ENCODE measurements around the gene ST8SIA4. TPM values are rescaled to one million over a fixed set of nuclear protein-coding genes. Genes with fewer than 3 reads are reported as not detected.

The ST8SIA4 gene
- total RNA-seq, 1 experiment from 2014 or later, result not detected

DNA sequence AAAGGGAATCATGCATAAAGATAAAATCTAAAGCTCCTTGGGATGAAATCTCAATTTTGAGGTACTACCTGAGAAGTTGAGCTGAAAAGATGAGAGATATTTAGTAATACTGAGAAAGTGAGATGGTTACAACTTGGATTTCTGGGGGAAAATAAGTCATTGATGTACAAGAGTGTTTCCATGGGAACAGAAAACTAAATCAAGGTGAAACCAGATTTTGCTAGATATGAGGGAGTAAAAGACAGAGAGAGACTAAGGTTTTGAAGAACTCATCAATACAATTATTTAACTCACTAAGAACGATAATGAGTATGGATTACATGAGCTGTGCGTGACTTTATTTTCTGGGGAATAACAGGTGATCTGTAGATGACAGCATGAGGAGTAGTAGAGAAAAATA is 10.2 kb upstream of the ST8SIA4 start:
- H2AFZ ChIP-seq (ENCODE audit: low read depth, low read length, poor library complexity, severe bottlenecking), result no peak overlapping the region
- no peak for ATAC-seq
- H3K9me3 ChIP-seq (ENCODE audit: control insufficient read depth in 1 of 2, insufficient read depth in 1 of 2, low read depth in 1 of 2, low read length in 2 of 2), result no peaks in the 10 kb centered on the region
- no peaks in the 10 kb centered on the region for H3K27me3 ChIP-seq (ENCODE audit: insufficient read depth, low read length)
- no peaks in the 10 kb centered on the region for H3K79me2 ChIP-seq (ENCODE audit: insufficient read depth, low read length)
- ChIA-PET POLR2A (no interaction called here), RAD21 (ENCODE audit: low non-redundant PET in 1 of 2, low total read pairs in 2 of 2, uncharacterized antibody in 2 of 2, unreplicated experiment in 2 of 2) (no interaction called here), CTCF (no interaction called here)
- intact Hi-C loops (cut with micrococcal nuclease), result no loop called here
- H4K20me1 ChIP-seq (ENCODE audit: insufficient read depth), result no peaks in the 10 kb centered on the region
- TF ChIP-seq CBX3 (IDR thresholded peaks at IDR 0.05; ENCODE audit: low read depth), result no peak
- no peak for TF ChIP-seq RAD21 (IDR thresholded peaks at IDR 0.05; ENCODE audit: low read depth)
- no peak for TF ChIP-seq SRF (IDR thresholded peaks at IDR 0.05; ENCODE audit: low read depth)
- TF ChIP-seq ZFX (IDR thresholded peaks at IDR 0.05), result no peak
- TF ChIP-seq EZH2 (IDR thresholded peaks at IDR 0.05), result no peak
- no peak for TF ChIP-seq EGR1 (IDR thresholded peaks at IDR 0.05; ENCODE audit: low read depth)
- no peak for TF ChIP-seq FOSL1 (IDR thresholded peaks at IDR 0.05; ENCODE audit: low read depth)
- TF ChIP-seq POLR2A (IDR thresholded peaks at IDR 0.05; ENCODE audit: borderline replicate concordance, extremely low read depth, insufficient read depth, insufficient read length), result no peak
- TF ChIP-seq, protein P1, sequence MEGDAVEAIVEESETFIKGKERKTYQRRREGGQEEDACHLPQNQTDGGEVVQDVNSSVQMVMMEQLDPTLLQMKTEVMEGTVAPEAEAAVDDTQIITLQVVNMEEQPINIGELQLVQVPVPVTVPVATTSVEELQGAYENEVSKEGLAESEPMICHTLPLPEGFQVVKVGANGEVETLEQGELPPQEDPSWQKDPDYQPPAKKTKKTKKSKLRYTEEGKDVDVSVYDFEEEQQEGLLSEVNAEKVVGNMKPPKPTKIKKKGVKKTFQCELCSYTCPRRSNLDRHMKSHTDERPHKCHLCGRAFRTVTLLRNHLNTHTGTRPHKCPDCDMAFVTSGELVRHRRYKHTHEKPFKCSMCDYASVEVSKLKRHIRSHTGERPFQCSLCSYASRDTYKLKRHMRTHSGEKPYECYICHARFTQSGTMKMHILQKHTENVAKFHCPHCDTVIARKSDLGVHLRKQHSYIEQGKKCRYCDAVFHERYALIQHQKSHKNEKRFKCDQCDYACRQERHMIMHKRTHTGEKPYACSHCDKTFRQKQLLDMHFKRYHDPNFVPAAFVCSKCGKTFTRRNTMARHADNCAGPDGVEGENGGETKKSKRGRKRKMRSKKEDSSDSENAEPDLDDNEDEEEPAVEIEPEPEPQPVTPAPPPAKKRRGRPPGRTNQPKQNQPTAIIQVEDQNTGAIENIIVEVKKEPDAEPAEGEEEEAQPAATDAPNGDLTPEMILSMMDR (IDR thresholded peaks at IDR 0.05 in 2 of 3, conservative IDR thresholded peaks at IDR 0.05 in 1 of 3; ENCODE audit: borderline replicate concordance in 1 of 3, insufficient read depth in 1 of 3, low read depth in 2 of 3, low read length in 2 of 3), result no peak
- no peak for TF ChIP-seq CEBPB (IDR thresholded peaks at IDR 0.05; ENCODE audit: low read depth)
- TF ChIP-seq, protein P2, sequence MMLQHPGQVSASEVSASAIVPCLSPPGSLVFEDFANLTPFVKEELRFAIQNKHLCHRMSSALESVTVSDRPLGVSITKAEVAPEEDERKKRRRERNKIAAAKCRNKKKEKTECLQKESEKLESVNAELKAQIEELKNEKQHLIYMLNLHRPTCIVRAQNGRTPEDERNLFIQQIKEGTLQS (IDR thresholded peaks at IDR 0.05), result no peak
- TF ChIP-seq POLR2AphosphoS5 (IDR thresholded peaks at IDR 0.05; ENCODE audit: low read depth, low read length), result no peak
- TF ChIP-seq, protein P3, sequence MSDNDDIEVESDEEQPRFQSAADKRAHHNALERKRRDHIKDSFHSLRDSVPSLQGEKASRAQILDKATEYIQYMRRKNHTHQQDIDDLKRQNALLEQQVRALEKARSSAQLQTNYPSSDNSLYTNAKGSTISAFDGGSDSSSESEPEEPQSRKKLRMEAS (IDR thresholded peaks at IDR 0.05), result no peak
- no peak overlapping the region for H3K27ac ChIP-seq (ENCODE audit: low read depth, low read length)
- no peak overlapping the region for H3K4me2 ChIP-seq (ENCODE audit: low read length)
- no peaks in the 10 kb centered on the region for H3K36me3 ChIP-seq (ENCODE audit: control insufficient read depth in 1 of 2, insufficient read depth in 2 of 2, low read length in 2 of 2)
- DNase-seq (ENCODE audit: low read depth, low spot score), result no peak
- H3K9me2 ChIP-seq (ENCODE audit: insufficient read depth), result no peaks in the 10 kb centered on the region
- no TSS peak for BruUV-seq (replicated peaks)
- H3K4me3 ChIP-seq (replicated peaks in 1 of 2; ENCODE audit: low read depth in 1 of 2, low read length in 2 of 2), result no peak overlapping the region
- no peaks in the 10 kb centered on the region for H3K4me1 ChIP-seq (ENCODE audit: control insufficient read depth in 1 of 2, insufficient read depth in 2 of 2, low read length in 2 of 2)
- H3K9ac ChIP-seq (ENCODE audit: low read length), result no peak overlapping the region
